Activated T-cell treated with anti-CD3 and anti-CD28 coated beads for 1 hour (primary cell): ENCODE data around the gene CTSO.
A peak's percentile ranks its signal among the peaks of the same experiment; 100 is the strongest.
"Not testable (repeated sequence)": the region's sequence is repeated elsewhere in the genome, so short reads cannot be mapped to it uniquely, and the experiment has no call there.

ENCODE experiments used
- DNase-seq: peaks from one replicate; pipeline ENCODE4 v3.0.0-alpha.2; 2020; ENCODE audit warnings: low read depth

CTSO gene

DNA sequence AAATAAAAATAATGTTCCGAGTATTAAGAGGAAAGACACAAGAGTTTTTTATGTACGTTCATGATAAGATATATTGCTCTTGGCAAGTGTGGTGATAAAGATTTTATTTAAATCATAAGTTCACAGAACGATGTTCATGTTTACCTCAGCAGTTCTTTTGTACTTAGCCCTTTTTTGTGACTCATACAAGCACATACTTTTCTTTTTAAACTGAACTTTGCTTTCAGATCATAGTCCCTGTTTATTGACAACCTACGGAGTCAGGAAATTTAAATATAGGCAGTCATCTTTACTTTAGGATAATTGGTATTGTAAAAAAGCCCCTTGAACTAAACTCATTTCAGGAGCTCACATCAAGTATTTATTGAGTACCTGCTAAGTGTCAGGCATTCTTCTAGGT is 1.3 kb upstream of the CTSO start:
- DNase-seq, result no peak

DNA sequence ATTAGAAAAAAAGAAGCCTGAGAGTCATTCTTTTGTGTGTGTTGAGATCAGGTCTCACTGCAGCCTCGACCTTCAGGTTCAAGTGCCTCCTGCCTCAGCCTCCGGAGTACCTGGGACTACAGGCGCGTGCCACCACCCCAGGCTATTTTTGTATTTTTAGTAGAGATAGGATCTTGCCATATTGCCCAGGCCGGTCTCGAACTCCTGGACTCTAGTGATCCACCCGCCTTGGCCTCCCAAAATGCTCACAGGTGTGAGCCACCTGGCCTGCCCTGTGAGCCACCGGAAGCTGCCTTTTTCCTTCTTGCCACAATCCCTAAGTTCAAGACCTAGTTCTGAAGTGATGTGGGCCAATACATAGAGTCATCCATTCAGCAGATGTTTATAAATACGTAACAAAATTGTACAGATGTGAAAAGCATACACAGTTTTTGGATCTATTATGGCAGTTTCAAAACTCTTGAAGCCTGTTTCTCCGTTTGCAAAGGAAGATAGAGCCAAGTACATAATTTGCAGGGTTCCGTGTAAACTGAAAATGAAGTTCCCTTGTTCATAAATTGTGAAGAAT is 536 bp upstream of the CTSO start:
- peak; percentile 0 for DNase-seq

DNA sequence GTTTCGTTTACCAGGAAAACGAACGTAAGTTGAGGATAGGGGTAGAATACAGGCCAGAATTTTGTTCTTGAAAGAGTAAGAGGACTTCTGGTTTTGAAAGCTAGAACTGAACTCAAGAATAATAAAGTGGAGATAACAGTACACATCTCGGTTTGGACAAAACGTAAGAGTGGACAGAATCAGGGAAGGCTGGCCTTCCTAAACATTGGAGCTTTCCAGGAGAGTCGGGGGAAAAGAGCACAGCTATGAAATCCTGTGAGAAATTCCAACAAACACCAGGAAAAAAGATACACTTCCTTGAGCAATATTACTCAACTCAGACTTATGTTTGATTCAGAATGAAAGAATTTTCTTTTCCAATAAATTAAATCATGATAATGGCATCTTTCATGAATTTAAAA is 1.2 kb downstream of the CTSO start:
- DNase-seq, result no peak

DNA sequence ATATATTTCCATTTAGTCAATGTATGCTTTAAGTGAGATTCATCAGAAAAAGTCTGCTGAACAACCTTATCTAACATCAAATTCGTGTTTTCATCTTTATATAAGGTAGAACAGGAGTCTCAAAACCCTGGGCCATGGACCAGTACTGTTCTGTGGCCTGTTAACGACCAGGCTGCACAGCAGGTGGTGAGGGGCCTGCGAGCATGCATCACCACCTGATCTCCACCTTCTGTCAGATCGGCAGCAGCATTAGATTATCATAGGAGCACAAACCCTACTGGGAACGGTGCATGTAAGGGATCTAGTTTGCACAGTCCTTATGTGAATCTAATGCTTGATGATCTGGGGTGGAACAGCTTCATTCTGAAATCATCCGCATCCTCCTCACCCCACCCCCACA is 3.2 kb downstream of the CTSO start:
- DNase-seq, result no peak

DNA sequence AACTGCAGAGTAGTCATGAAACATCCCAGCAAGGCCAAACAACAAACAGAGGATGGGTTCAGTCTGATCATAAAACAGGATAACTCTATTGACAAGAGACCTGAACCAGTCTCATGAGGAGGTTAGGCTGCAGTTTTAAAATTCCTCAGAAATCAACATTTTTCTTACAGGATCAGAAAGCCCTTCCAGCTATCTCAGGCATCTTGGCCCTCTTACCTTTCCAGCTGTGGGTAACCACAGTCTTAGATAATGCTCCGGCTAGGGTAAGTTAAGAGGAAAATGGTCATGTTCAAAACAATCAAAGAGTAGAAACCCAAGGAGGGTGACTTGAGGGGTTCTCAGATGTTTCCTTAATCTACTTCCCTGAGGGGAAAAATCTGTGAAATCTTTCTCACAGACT is 5.1 kb downstream of the CTSO start:
- DNase-seq, result no peak

DNA sequence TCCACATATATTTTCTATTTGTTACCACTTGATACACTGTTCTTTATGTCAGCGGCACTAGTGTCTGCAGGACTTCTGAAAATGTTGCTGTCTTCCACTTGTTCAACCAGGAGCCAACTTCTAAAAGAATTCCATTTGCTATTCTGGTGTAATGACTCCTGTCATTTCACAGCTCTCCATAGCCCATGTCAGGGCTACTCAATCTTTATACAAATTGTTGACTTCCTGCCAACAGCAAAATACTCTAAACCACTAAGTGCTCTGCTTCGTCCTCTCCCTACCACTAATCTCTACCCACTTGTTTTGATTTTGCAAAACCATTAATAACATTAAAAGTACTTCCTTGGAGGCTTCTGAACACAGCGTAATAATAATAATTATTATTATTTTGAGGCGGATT is 7.2 kb downstream of the CTSO start:
- no peak for DNase-seq

DNA sequence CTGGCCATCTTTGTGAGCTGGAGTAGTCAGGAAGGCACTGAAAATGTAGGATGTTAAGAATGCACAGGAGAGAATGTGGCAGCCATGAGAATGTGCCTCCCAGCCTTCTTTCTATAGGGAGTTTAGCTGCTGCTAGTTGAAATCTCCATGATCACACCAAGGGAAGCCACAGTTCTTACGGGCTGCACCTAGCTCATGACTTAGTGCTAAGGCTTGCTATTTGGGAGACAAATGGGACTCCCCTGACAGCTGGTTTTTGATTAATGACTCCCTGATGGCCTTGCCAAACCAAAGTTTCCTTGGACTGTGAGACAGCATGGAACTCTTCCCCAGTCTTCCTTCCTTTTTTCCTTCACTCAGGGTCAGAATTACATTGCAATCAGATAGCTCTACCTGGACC is 9.2 kb downstream of the CTSO start:
- DNase-seq, result no peak

DNA sequence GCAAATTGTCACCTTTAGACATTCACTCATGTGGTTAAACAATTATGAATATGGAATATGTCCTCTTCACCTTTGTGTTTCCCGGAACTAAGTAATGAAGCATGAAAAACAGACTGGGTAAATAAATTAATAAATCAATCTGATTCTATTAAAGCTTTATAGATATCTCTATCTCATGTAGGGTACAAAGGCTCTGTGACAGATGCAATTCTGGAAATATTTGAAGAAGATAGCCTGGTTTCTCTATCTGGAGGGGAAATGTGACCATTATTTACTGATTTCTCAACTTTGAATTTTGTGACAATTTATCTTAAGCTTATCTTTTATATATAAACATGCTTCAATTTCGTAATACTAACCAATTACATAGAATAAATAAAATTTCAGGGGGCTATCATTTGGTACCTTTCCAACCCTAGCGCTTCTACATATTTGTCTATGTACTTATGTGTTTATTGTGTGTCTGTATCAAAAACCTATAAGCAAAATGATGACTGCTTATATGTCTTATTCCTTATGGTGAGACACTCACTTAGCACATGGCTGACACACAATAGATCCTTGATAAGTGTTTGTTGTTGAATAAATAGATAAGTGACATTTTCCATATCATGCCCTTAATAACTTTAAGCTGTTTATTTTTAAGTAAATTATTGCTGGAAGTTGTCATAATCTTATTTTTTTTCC is 9.9 kb downstream of the CTSO start:
- no peak for DNase-seq

DNA sequence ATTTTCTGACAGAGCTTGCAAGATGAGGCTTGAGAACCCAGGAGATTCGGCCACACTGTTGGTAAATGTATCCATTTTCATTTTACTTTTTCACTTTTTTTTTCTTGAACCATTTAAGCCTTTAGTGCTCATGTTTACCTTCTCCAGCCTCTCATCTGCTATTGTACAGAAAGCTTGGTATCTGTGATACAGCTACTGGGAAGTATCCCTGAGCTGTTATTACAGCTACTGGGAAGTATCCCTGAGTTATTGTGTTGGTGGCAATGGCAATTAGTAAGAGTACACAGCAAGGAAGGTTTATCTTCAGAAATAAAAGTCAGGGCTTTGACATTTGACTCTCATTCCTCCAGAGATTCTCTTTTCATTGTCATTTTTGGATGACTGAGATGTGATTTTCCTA is 11.8 kb downstream of the CTSO start:
- DNase-seq, result no peak

DNA sequence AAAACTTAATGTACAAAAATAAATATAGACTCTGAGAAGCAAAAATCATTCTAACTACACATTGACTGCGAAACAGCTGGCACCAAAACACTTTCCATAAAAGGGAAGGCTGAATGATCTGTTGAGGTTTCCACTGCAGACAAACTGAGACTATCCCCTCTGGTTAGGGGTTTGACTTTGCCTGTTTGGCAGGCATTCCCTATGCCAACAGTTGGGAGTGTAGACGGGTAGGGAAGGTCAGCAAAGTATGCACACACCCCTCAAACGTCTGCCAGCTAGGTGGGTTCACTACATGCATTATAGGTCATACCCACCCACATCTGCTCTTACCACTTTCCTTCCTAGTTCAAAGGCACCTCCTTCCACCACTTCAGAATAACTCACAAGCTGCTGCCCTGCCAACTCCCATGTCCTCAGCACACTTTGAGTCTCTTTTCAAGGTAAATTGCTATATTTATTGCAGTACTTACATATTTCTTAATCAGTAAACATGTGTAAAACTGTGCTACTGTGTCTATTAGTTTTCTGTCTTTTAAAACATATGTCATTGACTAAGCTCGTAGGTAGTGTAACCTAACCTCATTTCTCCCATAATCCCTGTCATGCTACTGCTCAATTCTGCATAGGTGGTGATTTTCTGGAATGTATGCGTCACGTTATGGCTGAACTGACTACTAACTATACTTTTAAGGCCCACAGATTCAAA is 12.4 kb downstream of the CTSO start:
- no peak for DNase-seq

DNA sequence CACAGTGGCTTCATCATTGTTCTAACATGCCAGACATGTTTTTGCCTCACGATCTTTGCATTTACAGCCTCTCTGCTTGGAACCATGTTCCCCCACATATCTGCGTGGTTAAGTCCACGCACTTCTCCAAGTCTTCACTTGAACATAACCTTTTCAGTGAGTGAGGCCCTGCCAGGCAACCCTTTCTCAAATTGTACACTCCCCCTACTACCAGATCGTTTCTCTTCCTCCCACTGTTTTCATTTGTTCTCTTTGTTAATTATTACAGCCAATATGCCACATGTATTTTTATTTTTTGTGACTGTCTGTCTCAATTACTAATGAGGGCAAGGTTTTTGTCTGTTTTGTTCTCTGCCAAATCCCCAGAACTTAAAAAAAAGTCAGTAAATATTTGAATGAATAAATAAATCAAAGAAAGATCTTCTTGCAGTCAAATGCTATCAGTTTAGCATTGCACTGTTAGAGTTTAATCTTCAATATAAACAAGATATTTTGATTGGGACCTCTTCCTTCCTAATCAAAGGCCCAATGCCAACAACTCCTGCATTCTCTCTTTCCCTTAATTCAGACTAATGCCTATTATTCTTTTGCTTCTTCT is 18.2 kb downstream of the CTSO start:
- no peak for DNase-seq

DNA sequence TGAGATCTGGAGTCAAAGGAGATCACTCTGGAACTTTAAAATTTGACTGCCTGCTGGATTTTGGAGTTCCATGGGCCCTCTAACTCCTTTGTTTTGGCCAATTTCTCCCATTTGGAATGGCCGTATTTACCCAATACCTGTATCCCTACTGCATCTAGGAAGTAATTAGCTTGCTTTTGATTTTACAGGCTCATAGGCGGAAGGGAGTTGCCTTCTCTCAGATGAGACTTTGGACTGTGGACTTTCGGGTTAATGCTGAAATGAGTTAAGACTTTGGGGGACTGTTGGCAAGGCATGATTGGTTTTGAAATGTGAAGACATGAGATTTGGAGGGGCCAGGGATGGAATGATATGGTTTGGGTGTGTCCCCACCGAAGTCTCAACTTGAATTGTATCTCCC is 19.0 kb downstream of the CTSO start:
- not testable (repeated sequence) for DNase-seq

DNA sequence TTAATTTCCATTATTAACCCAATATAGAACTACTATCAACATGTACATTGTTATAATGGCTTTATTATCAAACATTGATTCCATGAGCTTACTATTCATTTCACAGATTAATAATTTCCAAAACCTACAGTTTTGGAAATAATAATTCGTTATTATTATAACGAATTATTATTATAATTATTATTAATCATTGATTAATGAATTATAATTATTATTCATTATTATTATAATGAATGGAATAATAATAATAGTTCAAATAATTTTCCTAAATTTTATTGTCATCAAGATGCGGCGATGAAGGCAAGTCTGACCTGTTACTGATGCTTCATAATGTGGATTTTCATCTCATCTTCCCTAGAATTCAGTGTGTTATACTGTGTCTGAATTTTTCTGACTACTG is 22.0 kb downstream of the CTSO start:
- no peak for DNase-seq

DNA sequence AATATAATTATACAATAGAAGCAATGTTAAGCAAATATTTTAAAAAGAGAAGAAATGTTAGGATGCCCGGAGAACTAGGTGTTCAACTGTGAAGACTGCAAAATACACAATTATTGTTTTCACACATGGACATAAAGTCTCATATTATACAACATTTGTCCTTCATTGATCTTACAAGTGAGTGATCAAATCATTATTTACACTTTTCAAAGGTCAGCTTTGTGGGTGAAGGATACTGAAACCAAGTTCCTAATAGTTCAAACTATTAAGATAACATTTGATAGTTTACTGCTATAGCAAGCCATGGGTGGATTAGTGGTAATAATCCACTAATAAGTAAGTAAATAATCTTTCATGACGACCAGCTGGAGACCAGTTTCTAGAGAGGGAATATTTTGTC is 23.3 kb downstream of the CTSO start:
- no peak for DNase-seq

DNA sequence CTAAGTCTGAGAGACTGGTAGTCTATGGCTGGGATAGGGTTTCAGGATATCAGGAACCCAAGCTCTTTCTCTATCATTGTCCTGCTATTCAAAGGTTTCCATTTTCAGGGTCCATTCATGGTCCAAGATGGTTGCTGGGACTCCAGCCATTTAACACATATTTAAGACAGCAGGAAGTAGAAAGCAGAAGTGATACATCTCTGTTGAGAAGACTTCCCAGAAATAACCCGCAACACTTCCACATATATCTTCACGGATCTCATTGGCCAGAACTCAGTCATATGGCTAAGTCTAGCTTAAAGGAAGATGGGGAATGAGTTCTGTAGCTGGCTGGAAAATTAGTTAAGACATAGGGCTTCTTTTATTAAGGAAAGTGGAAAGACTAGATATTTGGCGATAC is 23.8 kb downstream of the CTSO start:
- no peak for DNase-seq

DNA sequence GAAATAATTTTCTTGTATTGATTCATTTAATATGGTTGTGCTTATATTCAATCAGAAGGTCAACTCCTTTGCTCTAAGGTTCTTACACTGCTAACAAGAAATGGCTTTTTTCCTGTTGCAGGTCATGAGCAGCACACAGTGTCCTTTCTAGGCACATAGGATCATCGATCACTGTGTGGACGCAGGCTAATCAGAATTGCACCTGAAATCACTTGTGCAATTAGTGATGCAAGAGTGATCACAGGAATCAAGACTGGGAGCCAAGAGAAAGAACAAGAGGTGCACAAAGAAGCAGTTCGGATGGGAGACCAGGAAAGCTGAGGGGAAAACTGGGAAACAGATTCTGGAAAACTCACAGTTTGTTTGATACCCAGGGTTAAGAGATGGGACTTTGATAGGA is 29.0 kb downstream of the CTSO start:
- no peak for DNase-seq

DNA sequence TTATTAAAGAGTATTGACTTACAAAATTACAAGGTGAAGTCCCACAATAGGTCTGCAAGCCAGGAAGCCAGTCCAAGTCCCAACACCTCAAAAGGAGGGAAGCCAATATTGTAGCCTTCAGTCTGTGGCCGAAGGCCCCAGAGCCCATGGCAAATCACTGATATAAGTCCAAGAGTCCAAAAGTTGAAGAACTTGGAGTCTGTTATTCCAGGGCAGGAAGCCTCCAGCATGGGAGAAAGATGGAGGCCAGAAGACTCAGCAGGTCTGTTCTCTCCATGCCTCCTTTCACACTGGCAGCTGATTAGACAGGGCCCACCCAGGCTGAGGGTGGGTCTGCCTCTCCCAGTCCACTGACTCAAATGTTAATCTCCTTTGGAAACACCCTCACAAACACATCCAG is 32.1 kb downstream of the CTSO start:
- DNase-seq, result no peak

DNA sequence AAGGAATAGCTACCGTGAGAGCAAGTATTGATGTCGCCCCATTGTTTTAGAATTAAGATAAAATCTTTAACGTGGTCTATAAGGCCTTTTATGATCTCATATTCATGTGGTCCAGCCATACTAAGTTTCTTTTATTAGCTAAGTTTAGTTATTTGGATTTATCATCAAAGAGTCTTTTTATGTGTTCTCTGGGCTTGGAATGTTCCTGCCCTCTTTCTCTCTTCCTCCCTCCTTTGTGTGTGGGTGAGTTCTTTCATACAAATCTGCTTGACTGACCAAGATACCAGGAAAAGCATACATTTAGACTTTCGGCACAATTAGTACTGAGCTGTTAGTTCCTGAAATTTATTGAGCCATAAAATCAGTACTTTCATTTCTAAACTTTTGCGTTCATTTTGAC is 38.9 kb downstream of the CTSO start:
- DNase-seq, result no peak

DNA sequence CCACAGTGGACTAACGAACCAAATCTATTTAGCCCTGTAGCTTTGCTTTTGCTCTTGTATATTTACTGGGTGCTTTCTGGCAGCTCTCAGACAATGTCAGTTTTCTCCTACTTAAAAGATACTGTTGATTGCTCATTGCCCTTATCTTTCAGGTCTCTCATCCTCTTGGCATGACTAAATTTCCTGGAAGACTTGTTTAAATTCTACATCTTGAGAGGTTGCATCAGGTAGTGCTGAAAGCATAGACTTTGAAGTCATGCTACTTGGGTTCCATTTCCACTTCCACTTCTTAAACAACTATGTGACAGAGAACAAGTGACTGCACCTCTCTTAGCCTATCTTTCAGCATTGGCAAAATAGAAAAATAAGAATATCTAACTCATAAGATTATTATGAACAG is 41.8 kb downstream of the CTSO start:
- no peak for DNase-seq

DNA sequence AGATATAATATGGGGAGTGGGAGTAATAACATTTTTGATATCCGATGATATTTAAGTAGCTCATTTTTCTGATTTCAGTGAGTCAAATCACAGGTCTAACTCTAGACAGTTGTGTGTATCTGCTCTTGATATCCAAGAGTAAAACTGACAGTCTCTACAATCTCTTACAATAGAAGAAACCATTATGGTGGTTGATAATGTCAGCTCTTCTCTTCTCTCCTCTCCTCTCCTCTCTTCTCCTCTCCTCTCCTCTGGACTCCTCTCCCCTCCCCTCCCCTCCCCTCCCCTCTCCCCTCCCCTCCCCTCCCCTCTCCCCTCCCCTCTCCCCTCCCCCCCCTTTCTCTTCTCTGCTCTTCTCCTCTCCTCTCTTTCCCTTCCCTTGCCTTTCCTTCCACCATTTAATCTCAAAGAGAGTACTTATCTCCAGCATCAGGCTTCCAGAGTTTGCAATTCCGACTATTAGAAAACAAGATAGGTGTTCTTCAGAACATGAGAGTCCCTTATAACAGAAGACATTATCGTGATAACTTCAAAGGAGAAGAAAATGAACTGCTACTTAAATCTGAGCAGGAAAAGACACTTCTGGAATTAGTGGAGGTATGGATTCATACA is 43.9 kb downstream of the CTSO start:
- no peak for DNase-seq

DNA sequence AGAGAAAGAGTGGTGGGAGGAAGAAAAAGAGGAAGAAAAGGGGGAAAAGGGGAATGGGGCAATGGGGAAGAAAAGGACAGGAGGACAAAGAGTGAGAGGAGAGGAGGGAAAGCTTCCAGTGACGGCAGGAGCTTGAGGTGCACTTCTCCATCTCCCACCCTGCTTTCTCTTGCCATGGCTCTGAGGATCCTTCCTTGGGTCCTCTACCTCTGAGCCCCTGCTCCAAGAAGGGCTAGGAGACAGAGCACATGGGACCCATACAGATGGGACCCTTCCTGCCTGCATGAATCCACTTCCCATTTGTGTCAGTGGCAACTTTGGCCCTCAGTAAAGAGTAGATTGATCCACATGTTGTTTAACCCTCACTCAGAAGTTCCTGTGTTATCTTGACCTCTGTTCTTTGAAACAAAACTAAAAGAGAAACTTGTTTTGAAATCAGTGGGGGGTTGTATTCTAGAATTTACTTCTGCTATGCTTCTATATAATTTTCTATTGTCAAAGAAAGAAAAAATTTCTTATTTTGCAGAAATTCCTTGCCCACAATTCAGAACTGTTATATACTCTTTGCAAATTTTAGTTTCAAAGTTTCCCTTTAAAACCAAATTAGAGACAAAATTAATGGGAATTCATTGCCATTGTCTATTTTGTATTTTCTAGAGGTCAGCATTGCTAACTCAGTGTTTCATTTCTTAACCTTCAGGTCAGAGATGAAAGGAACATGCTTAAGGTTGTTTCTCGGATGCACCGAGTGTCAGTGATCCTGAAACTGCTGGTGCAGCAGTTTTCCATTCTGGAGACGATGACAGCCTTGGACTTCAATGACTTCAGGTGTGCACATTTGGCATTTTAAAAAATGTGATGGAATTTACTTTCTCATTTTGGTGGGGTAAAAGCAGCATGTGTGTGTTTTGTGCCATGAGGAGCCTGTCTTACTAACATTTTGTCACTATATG is 45.2 kb downstream of the CTSO start:
- no peak for DNase-seq

DNA sequence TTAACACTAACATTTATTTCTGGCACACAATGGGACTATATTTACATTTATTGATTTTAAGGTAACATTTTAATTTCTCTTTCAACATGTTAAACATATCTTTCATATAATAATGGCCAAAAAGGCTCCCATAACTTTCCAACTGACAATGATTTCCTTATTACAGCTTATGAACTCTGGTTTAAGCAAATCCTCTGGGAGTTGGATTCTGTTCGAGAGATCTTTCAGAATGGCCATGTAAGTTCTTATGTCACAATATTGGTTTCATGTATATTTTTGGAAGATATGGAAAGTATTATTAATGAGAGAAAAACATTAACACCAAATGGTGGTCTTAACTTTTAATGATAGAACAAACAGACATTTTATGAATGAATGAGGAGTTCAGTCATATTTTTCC is 46.1 kb downstream of the CTSO start:
- no peak for DNase-seq
